ENCODE results near the gene ZNF267.
"Not testable (repeated sequence)": the region's sequence is repeated elsewhere in the genome, so short reads cannot be mapped to it uniquely, and the experiment has no call there.

ZNF267 gene

DNA sequence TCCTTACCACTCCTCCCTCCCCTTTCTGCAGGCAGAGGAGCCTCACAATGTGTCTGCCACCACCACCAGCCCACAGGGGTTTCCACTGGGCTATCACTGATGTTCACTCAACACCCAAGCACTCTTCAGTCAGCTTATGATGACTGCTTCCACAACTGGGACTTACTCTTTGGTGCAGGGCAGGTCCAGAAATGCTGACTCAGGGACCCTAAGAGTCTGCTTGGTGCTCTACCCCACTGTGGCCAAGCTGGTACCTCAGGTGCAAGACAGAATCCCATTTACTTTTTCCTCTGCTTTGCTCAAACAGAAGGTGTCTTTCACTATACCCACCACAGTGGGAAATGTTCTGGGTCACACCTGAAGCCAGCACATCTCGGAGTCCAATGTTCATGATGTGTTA lies 40.1 kb downstream of the ZNF267 start:
- TF ChIP-seq, protein P1, sequence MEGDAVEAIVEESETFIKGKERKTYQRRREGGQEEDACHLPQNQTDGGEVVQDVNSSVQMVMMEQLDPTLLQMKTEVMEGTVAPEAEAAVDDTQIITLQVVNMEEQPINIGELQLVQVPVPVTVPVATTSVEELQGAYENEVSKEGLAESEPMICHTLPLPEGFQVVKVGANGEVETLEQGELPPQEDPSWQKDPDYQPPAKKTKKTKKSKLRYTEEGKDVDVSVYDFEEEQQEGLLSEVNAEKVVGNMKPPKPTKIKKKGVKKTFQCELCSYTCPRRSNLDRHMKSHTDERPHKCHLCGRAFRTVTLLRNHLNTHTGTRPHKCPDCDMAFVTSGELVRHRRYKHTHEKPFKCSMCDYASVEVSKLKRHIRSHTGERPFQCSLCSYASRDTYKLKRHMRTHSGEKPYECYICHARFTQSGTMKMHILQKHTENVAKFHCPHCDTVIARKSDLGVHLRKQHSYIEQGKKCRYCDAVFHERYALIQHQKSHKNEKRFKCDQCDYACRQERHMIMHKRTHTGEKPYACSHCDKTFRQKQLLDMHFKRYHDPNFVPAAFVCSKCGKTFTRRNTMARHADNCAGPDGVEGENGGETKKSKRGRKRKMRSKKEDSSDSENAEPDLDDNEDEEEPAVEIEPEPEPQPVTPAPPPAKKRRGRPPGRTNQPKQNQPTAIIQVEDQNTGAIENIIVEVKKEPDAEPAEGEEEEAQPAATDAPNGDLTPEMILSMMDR (IDR thresholded peaks at IDR 0.05; ENCODE audit: borderline replicate concordance, insufficient read depth, low read depth, low read length): no peak
- H3K4me3 ChIP-seq (ENCODE audit: low read depth, low read length): no peak overlapping the region

DNA sequence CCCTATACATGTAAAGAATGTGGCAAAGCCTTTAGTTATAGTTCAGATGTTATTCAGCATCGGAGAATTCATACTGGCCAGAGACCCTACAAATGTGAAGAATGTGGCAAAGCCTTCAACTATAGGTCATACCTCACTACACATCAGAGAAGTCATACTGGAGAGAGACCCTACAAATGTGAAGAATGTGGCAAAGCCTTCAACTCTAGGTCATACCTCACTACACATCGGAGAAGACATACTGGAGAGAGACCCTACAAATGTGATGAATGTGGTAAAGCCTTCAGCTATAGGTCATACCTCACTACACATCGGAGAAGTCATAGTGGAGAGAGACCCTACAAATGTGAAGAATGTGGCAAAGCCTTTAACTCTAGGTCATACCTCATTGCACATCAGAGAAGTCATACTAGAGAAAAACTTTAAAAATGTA lies 42.5 kb downstream of the ZNF267 start:
- no peak overlapping the region for H3K4me3 ChIP-seq (ENCODE audit: low read depth, low read length)
- TF ChIP-seq, protein P1 (IDR thresholded peaks at IDR 0.05; ENCODE audit: borderline replicate concordance, insufficient read depth, low read depth, low read length): no peak

DNA sequence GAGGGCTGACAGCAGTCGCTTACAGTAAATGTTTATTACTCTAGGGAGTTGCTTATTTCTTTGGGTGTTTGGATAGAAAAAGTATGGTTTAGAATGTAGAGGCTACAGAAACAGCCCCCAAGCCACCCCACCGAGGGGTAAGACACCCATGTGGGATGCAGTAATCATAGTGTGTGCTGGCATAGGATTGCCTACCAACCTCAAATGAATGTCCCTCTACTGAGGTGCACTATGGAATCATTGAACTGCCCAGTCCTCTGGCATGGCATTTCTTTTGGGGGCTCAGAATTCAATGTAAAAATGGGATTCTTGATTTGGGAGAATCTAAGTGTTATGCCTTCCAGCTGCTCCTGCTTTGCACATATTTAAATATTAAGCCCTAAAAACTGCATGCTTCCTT lies 46.8 kb downstream of the ZNF267 start:
- TF ChIP-seq, protein P1 (IDR thresholded peaks at IDR 0.05; ENCODE audit: borderline replicate concordance, insufficient read depth, low read depth, low read length): no peak
- H3K4me3 ChIP-seq (ENCODE audit: low read depth, low read length): no peak overlapping the region

DNA sequence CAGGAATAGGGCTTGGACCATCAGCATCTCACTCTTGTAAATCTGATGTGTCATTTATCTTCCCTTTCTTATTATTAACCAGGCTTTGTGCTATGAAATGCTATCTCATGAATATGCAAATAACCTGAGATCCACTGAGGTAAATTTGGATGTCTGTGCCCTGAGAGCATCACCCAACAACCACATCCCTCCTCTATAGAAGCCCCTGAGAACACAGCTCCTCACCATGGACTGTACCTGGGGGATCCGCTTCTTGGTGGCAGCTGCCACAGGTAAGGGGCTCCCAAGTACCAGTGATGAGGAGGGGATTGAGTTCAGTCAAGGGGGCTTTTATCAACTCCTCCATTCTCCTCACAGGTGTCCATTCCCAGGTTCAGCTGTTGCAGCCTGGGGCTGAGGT lies 78.2 kb downstream of the ZNF267 start:
- not testable (repeated sequence) for H3K4me3 ChIP-seq (ENCODE audit: low read depth, low read length)

DNA sequence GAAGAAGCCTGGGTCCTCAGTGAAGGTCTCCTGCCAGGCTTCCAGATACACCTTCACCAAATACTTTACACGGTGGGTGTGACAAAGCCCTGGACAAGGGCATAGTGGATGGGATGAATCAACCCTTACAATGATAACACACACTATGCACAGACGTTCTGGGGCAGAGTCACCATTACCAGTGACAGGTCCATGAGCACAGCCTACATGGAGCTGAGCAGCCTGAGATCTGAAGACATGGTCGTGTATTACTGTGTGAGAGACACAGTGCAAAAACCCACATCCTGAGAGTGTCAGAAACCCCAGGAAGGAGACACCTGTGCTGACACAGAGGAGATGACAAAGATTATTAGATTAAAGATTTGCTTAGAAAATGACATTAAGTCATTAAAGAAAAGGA lies 78.6 kb downstream of the ZNF267 start:
- H3K4me3 ChIP-seq (ENCODE audit: low read depth, low read length): not testable (repeated sequence)

DNA sequence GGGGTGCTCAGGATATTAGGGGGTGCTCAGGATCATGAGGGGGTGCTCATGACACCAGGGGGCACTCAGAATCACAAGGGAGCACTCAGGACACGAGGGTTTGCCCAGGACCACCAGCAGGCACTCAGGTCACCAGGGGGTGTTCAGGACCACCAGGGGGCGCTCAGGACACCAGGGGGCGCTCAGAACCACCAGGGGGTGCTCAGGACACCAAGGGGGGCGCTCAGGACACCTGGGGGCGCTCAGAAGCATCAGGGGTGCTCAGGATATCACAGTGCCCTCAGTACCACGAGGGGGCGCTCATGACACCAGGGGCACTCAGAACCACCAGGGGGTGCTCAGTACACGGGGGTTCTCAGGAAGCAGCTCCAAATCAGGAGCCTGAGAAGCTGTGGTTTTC lies 82.6 kb downstream of the ZNF267 start:
- TF ChIP-seq, protein P1 (IDR thresholded peaks at IDR 0.05; ENCODE audit: borderline replicate concordance, insufficient read depth, low read depth, low read length): 0 out of 2 replicates have a peak, but pooled peaks have one; percentile 11

DNA sequence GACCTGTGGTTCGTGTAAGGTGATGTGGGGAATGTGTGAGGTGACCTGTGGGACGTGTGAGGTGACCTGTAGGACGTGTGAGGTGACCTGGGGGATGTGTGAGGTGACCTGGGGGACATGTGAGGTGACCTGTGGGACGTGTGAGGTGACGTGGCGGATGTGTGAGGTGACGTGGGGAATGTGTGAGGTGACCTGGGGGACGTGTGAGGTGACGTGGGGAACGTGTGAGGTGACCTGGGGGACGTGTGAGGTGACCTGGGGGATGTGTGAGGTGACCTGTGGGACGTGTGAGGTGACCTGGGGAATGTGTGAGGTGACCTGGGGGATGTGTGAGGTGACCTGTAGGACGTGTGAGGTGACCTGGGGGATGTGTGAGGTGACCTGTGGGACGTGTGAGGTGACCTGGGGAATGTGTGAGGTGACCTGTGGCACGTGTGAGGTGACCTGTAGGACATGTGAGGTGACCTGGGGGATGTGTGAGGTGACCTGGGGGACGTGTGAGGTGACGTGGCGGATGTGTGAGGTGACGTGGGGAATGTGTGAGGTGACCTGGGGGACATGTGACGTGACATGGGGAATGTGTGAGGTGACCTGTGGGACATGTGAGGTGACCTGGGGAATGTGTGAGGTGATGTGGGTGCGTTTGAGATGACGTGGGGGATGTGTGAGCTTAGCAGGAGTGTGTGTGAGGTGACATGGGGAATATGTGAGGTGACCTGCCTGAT lies 86.7 kb downstream of the ZNF267 start:
- H3K4me3 ChIP-seq (ENCODE audit: low read depth, low read length): not testable (repeated sequence)

More for the DNA sequence above, 82.6 kb downstream of the ZNF267 start:
- not testable (repeated sequence) for H3K4me3 ChIP-seq (ENCODE audit: low read depth, low read length)

All from GM12875 (cell line).